K562 treated with DMSO at 1 percent for 48 hours (cell line): ENCODE measurements around the gene ZNF883. TPM values are rescaled to one million over a fixed set of nuclear protein-coding genes. Genes with fewer than 3 reads are reported as not detected.

ENCODE experiments used
- total RNA-seq: library from RNA; unstranded; fragments of 300-600 nt; gene quantifications from 2 replicates; pipeline ENCODE4 v1.2.3, GENCODE V29; 2022; ENCODE audit warnings: low replicate concordance; ENCODE audit errors: extremely low read depth

ZNF883 gene
- total RNA-seq = not detected in 2 replicates

DNA sequence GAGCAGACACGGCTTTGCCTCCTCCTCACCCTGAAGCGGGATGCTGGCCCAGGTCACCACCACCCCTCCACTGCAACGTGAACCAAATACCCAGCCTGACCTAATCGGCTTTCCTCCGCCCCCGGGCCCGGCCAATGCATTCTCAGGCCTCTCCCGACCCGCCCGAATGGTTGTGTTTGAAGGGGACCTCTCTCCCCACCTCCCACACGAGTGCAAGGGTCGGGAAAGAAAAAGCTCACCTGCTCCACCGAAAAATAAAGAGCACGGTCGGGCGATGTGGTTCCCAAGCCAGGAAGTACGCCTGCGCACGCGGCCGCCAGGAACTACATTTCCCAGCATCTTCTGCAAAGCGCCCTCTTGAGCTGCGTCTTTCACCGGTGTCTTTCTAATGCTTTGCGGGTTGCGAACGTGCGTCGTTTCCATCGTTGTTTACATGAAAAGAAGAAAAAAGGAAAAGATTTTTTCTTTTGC lies at the start of gene ZNF883:
TSS of gene ZNF883 (minus strand) at position 282 of the 471 bp plus-strand sequence.

DNA sequence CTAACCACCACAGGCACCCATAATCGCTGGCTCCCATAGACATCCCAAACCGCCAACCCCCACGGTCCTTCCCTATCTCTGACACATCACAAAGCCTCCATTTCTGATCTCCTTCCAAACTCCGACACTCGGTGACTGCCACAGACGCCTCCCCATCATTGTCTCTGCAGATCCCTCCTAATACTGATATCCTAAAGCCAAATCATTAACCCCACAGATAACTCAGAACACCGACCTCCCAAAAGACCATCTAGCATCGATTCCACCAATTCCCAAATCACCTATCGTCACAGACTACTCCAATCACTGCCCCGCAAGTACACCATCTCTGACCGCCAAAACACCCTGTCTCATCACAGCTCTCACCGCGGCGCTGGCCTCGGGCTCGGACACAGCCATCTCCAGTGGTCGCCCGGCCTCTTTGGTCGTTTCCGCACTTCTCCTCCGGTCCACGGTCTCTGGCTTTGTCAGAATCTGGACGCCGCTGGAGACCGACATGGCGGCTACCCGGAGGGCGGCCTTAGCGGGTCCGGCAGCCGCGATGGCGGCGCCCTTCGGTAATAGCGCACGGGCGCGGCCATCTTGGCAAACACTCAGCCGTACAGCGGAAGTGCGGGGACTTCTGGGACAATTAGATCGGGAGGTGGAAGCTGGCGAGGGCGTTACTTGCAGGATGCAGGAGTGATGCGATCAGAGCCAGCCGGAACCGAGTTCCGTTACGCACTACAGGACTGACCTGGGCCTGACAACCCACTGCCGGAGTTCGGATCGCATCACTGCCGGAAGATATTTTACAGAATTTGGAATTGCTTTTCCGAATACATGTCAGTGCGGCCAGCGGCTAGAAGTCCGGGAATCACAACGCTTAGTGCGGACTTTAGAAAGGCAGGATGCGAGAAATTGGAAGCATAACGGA lies 44.5 kb upstream of the ZNF883 start, which contains the start of gene ZFP37:
TSS of gene ZFP37 (minus strand) at position 534 of the 916 bp plus-strand sequence. CDS start at position 498, 36 bp downstream.

Other genes with a start within 250 kb of the ZNF883 start
- not detected in 2 replicates for gene SLC46A2, start 121.3 kb downstream of the ZNF883 start, total RNA-seq
- gene ZFP37, start 44.5 kb upstream of the ZNF883 start, total RNA-seq = not detected in 2 replicates
- gene SLC31A2, start 138.8 kb upstream of the ZNF883 start, total RNA-seq = not detected in 2 replicates
- gene FKBP15, start 209.1 kb upstream of the ZNF883 start, total RNA-seq = not detected in 2 replicates
- gene SLC31A1, start 209.4 kb upstream of the ZNF883 start, total RNA-seq = not detected in 2 replicates